ENCODE data around the gene FAM228A.

Gene FAM228A

GRCh38 chr2:24231461-24231881, 56.6 kb downstream of the FAM228A start:
- FAIRE-seq = no peak

GRCh38 chr2:24233321-24233720, 58.5 kb downstream of the FAM228A start:
- no peak for FAIRE-seq

DNA sequence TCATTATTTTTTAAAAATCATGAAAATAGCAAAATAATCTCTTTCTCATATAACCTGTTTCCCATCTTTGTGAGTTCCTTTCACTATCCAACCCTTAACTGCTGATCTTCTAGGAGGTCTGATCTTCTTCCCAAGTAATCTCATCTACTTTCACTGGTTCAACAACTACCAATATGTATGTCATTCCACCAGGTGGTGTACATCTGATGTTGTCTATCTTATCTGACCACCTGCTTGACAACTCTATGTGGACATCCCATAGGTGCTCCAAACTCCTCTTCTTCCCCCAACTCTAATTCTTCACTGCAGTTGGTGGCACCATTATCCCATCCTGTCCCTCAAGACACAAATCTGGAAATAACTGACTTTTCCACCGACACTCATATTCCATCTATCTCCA, 62.5 kb downstream of the FAM228A start:
- FAIRE-seq = no peak

GRCh38 chr2:24238158-24238557, 63.3 kb downstream of the FAM228A start:
- FAIRE-seq = no peak

DNA sequence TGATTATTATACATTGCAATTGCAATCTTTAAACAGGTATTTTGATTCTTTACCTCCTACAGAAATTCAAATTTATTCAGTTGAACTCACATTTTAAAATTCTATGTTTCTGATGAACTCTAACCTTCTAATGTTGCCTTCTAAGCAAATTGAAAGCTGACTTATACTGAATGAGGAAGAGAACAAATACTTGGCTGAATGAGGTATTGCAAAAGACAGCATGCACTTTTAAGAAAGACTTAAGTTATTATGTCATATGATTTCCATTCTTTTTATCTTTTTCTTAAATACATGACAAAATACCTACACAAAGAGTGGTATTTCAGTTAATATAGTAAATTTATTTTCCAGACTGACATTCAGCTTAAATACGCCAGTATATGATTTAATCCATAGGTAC, 64.7 kb downstream of the FAM228A start:
- FAIRE-seq = no peak
